Heart right ventricle (tissue), 16 donors: ENCODE results near the gene SRD5A1. TPM values are rescaled to one million over a fixed set of nuclear protein-coding genes. Genes with fewer than 3 reads are reported as not detected.

Experiments used
- ATAC-seq, 8 donors: fragments of 200-7000 bp; cut with Tn5 transposase; one replicate each; pipeline ENCODE4 v1.9.1; 2020; ENCODE audit warnings: mild to moderate bottlenecking in 8 of 8, moderate library complexity in 8 of 8, moderate number of reproducible peaks in 1 of 8
- DNase-seq, 2 donors: peaks; one replicate each; pipeline ENCODE4 v3.0.0-alpha.2; 2020
- H3K27ac ChIP-seq, 10 donors: fragments of 200-600 bp; sonication (generic) in 2 of 10; one replicate each; pipeline versions ENCODE4 v1.5.0 to v1.8.0; 2020 to 2022; ENCODE audit warnings: mild to moderate bottlenecking in 3 of 10
- H3K27me3 ChIP-seq, 7 donors: fragments of 200-600 bp; one replicate each; pipeline ENCODE4 v1.8.0; 2021 to 2022; ENCODE audit warnings: mild to moderate bottlenecking in 2 of 7
- H3K36me3 ChIP-seq, 9 donors: fragments of 200-600 bp; sonication (generic) in 1 of 9; one replicate each; pipeline versions ENCODE4 v1.5.0 to v1.8.0; 2020 to 2022; ENCODE audit warnings: mild to moderate bottlenecking in 2 of 9
- H3K4me1 ChIP-seq, 9 donors: fragments of 200-600 bp; sonication (generic) in 1 of 9; one replicate each; pipeline versions ENCODE4 v1.5.0 to v1.8.0; 2020 to 2022; ENCODE audit warnings: mild to moderate bottlenecking in 4 of 9
- H3K4me3 ChIP-seq, 10 donors: fragments of 200-600 bp; sonication (generic) in 2 of 10; one replicate each; pipeline versions ENCODE4 v1.5.0 to v1.8.0; 2020 to 2022; ENCODE audit warnings: mild to moderate bottlenecking in 7 of 10, moderate library complexity in 2 of 10
- H3K9me3 ChIP-seq, 11 donors: fragments of 200-600 bp in 10 of 11; sonication (generic) in 2 of 11; one replicate each; pipeline versions ENCODE4 v1.5.0 to v1.8.0; 2013 to 2022; ENCODE audit warnings: mild to moderate bottlenecking in 2 of 11, control low read depth in 1 of 11, moderate library complexity in 1 of 11
- CTCF ChIP-seq, 9 donors: fragments of 200-600 bp; sonication (generic) in 2 of 9; IDR thresholded peaks; one replicate each; pipeline versions ENCODE4 v1.5.0 to v1.8.0; 2021 to 2022; ENCODE audit warnings: antibody characterized with exemption in 9 of 9, mild to moderate bottlenecking in 5 of 9, moderate library complexity in 1 of 9
- WGBS, 2 donors: extraction: QIAGEN DNeasy Blood & Tissue Kit; methylation state at CpG; one replicate each; pipeline ENCODE4 v1.1.7; 2013; ENCODE audit warnings: inconsistent platforms in 1 of 2; 5-methylcytosine and 5-hydroxymethylcytosine counted together
- intact Hi-C, 10 donors: fragments of 100-400 bp; cut with DNase I; formaldehyde crosslinking; loops; one replicate each; pipeline versions ENCODE4 v1.11.1 to v1.14.2; 2022
- polyA plus RNA-seq, 2 donors: library from polyadenylated mRNA; stranded (reverse); fragments of 200-250 nt; gene quantifications; one replicate each; pipeline ENCODE4 v1.2.3, GENCODE V29; 2013
- total RNA-seq, 10 donors: library from RNA; stranded (reverse); fragmentation: NEBNext Ultra II Directional in 3 of 10; extraction: Animal tissue kit (Norgen Biotek cat#: 25700) in 3 of 10; gene quantifications; one replicate each; pipeline versions ENCODE4 v1.2.1 to v1.2.4, GENCODE V29; 2021 to 2023
- donor health status: Arrhythmogenic right ventricular cardiomyopathy.
- donor health status: ischemic (EF 13 %, LVEDD 7.1; RV severe dilation, severe dysfunction).
- donor health status: healthy with polysubstance abuse.
- donor health status: DM: no; HTN: yes; CAD: no.
- donor health status: DM: no; HTN: no; CAD: no.
- donor health status: ischemic (EF 25% LVEDD 6.9; RV normal size, moderate dysfunction).
- donor health status: ischemic (EF 25% LVEDD 5.7; RV mildly dilated, moderate dysfunction).
- donor health status: healthy.
- donor health status: DM: yes; HTN: yes; CAD: no.
- donor health status: Ischemic cardiomyopathy.
- donor health status: ischemic (EF 35%, LVEDD 5.7; RV mildly dilated, moderate dysfunction).
- donor health status: nonischemic (EF 11% LVEDD 7.7; RV severe dilation, severe dysfunction).
- donor health status: DM: yes; HTN: yes; CAD: no.
- donor health status: PGD.
- donor health status: ischemic (EF 29% LVEDD 5.4; RV normal size, mild dysfunction).
- donor health status: nonischemic (EF 23%, LVEDD 6.1; RV moderate dilation, normal function).

The SRD5A1 gene
- total and polyA plus RNA-seq, 12 donors = 1.0 to 5.5 (median 3.1) TPM

- H3K36me3 ChIP-seq = peaks cover 0 to 4% (median 0%) of the 10 kb centered on the region in 9 donors
- H3K9me3 ChIP-seq = no peaks in the 10 kb centered on the region
- peak overlapping the region; percentile 93 to 98 (median 97) for H3K27ac ChIP-seq
- DNase-seq (peak; percentile 96 to 98), ATAC-seq (peak; percentile 88 to 97 (median 92))
- peaks cover 5 to 47% (median 38%) of the 10 kb centered on the region in 9 donors for H3K4me1 ChIP-seq
- peak in 2 of 9 donors; percentile 1 to 23 for TF ChIP-seq CTCF (IDR thresholded peaks at IDR 0.05)
- peak overlapping the region; percentile 51 to 97 (median 72) for H3K4me3 ChIP-seq
- WGBS, 2 donors = 0 to 1% methylated on average over 81 to 85 of the region's 85 CpGs
- no peaks in the 10 kb centered on the region for H3K27me3 ChIP-seq
- intact Hi-C loops = loop anchor here in 6 of 10 donors (1.0 to 10.0 kb wide), 5 partner anchors 35 to 80 kb away; partner anchors contain the start of genes NSUN2 (in 6 of the 6) and SRD5A1 (in 6 of the 6)
Measured at GRCh38 chr5:6712577-6713273, 79.5 kb downstream of the SRD5A1 start.

- intact Hi-C loops = loop anchor here in 6 of 10 donors (2.0 to 10.0 kb wide), 4 partner anchors 34 to 81 kb away; partner anchors contain the start of genes NSUN2 (in 6 of the 6) and SRD5A1 (in 6 of the 6)
- peak; percentile 32 to 58 for DNase-seq
- ATAC-seq = no peak
- Histone ChIP-seq H3K36me3 (peaks cover 0 to 7% (median 0%) of the 10 kb centered on the region in 9 donors), H3K27me3 (no peaks in the 10 kb centered on the region), H3K4me3 (peak within 1 kb of the TSS; percentile 51 to 97 (median 72)), H3K9me3 (no peaks in the 10 kb centered on the region), H3K4me1 (peaks cover 5 to 52% (median 43%) of the 10 kb centered on the region in 9 donors), H3K27ac (peak within 1 kb of the TSS; percentile 93 to 98 (median 97))
- 0 to 1% methylated on average over 48 to 174 of the region's 174 CpGs for WGBS, 2 donors
- TF ChIP-seq CTCF (IDR thresholded peaks at IDR 0.05) = no peak
Measured at GRCh38 chr5:6713274-6714225, 80.3 kb downstream of the SRD5A1 start, which contains the start of gene TENT4A. TSS of gene TENT4A (plus strand) at chr5:6713432. CDS start at chr5:6713984, 552 bp downstream.

- peaks cover 5 to 59% (median 51%) of the 10 kb centered on the region in 9 donors for H3K4me1 ChIP-seq
- intact Hi-C loops = loop anchor here in 6 of 10 donors (2.0 to 10.0 kb wide), 4 partner anchors 33 to 82 kb away; partner anchors contain the start of genes NSUN2 (in 5 of the 6) and SRD5A1 (in 5 of the 6)
- H3K27ac ChIP-seq = peak overlapping the region; percentile 19 to 98 (median 77)
- no peak for TF ChIP-seq CTCF (IDR thresholded peaks at IDR 0.05)
- peak overlapping the region; percentile 13 to 69 (median 60) for H3K4me3 ChIP-seq
- 0 to 1% methylated on average over 80 to 99 of the region's 99 CpGs for WGBS, 2 donors
- no peaks in the 10 kb centered on the region for H3K9me3 ChIP-seq
- H3K27me3 ChIP-seq = no peaks in the 10 kb centered on the region
- peak in 2 of 8 donors; percentile 13 to 25 for ATAC-seq
- DNase-seq = peak; percentile 23 to 35
- H3K36me3 ChIP-seq = peaks cover 0 to 10% (median 0%) of the 10 kb centered on the region in 9 donors
Measured at GRCh38 chr5:6714226-6715041, 81.2 kb downstream of the SRD5A1 start.
